Dermis blood vessel endothelial cell (primary cell): Measurements from ENCODE around the gene TMEM131. TPM values are rescaled to one million over a fixed set of nuclear protein-coding genes. Genes with fewer than 3 reads are reported as not detected.
"Not testable (repeated sequence)": the region's sequence is repeated elsewhere in the genome, so short reads cannot be mapped to it uniquely, and the experiment has no call there.

Experiments used
- DNase-seq: peaks from one replicate; pipeline ENCODE4 v3.0.0; 2010
- total RNA-seq: library from RNA; depleted of rRNA; stranded (reverse); fragments of >200 nt; gene quantifications from 2 replicates; pipeline ENCODE4 v1.2.3, GENCODE V29; 2014

TMEM131 gene
- total RNA-seq, 1 donor from 2014 or later, result 22.3 TPM

- DNase-seq, result no peak
These were observed 41.9 kb downstream of the TMEM131 start for GRCh38 chr2:97953853-97954252.

GRCh38 chr2:97952357-97952756, 43.4 kb downstream of the TMEM131 start:
- no peak for DNase-seq

- DNase-seq, result no peak
These were observed 44.5 kb downstream of the TMEM131 start for GRCh38 chr2:97951155-97951680.

GRCh38 chr2:97950329-97951154, 45.2 kb downstream of the TMEM131 start:
- DNase-seq, result no peak

- no peak for DNase-seq
These were observed 46.8 kb downstream of the TMEM131 start for GRCh38 chr2:97948926-97949325.

- no peak for DNase-seq
These were observed 50.0 kb downstream of the TMEM131 start for GRCh38 chr2:97945791-97946190.

- DNase-seq, result no peak
These were observed 58.9 kb downstream of the TMEM131 start for GRCh38 chr2:97936881-97937280.

GRCh38 chr2:97936199-97936598, 59.5 kb downstream of the TMEM131 start:
- no peak for DNase-seq

GRCh38 chr2:97935719-97936161, 60.0 kb downstream of the TMEM131 start:
- no peak for DNase-seq

GRCh38 chr2:97932975-97933662, 62.6 kb downstream of the TMEM131 start:
- no peak for DNase-seq

- DNase-seq, result no peak
These were observed 63.9 kb downstream of the TMEM131 start for GRCh38 chr2:97931858-97932225.

- DNase-seq, result no peak
These were observed 64.5 kb downstream of the TMEM131 start for GRCh38 chr2:97931118-97931857.

GRCh38 chr2:97928591-97928990, 67.2 kb downstream of the TMEM131 start:
- DNase-seq, result no peak

- DNase-seq, result no peak
These were observed 68.8 kb downstream of the TMEM131 start for GRCh38 chr2:97926946-97927345.

GRCh38 chr2:97924194-97924593, 71.6 kb downstream of the TMEM131 start:
- DNase-seq, result no peak

- DNase-seq, result no peak
These were observed 75.9 kb downstream of the TMEM131 start for GRCh38 chr2:97919858-97920257.

- no peak for DNase-seq
These were observed 76.9 kb downstream of the TMEM131 start for GRCh38 chr2:97918818-97919217.

- not testable (repeated sequence) for DNase-seq
These were observed 78.1 kb downstream of the TMEM131 start for GRCh38 chr2:97917668-97918067.

GRCh38 chr2:97914691-97915213, 81.0 kb downstream of the TMEM131 start:
- DNase-seq, result no peak

GRCh38 chr2:97913846-97914245, 81.9 kb downstream of the TMEM131 start:
- no peak for DNase-seq

- DNase-seq, result no peak
These were observed 83.7 kb downstream of the TMEM131 start for GRCh38 chr2:97911922-97912575.

GRCh38 chr2:97911206-97911921, 84.4 kb downstream of the TMEM131 start:
- DNase-seq, result no peak
